ENCODE measurements around the gene TMEM256. TPM values are rescaled to one million over a fixed set of nuclear protein-coding genes. Genes with fewer than 3 reads are reported as not detected.

TMEM256 gene
- total and polyA plus RNA-seq, 2 of the 8 experiments (the other 6 are each of a cell fraction or from before 2014, with no cell fraction given) = 97.0 to 350 TPM

GRCh38 chr17:7429722-7430121, 25.8 kb upstream of the TMEM256 start:
- Histone ChIP-seq H4K20me1 (replicated peaks in 1 of 2; ENCODE audit: control insufficient read depth in 1 of 2, insufficient read depth in 2 of 2, low read length in 2 of 2) (peaks cover 0 to 3% of the 10 kb centered on the region in 2 experiments), H3K4ac (replicated peaks; ENCODE audit: insufficient read length, low read depth, low read length) (no peak overlapping the region), H2AFZ (ENCODE audit: low read length) (no peak overlapping the region), H3K9me3 (ENCODE audit: insufficient read depth in 2 of 2, low read depth in 1 of 2, low read length in 1 of 2) (no peaks in the 10 kb centered on the region), H3K4me3 (ENCODE audit: extremely low read depth in 1 of 4, insufficient read depth in 2 of 4, low read depth in 3 of 4, low read length in 4 of 4) (no peak overlapping the region), H2BK12ac (ENCODE audit: low read depth, low read length) (no peak overlapping the region), H3K9ac (replicated peaks in 1 of 4; ENCODE audit: extremely low read depth in 1 of 4, low read depth in 3 of 4, low read length in 3 of 4) (no peak overlapping the region), H3K79me1 (ENCODE audit: low read depth, low read length) (no peaks in the 10 kb centered on the region), H4K91ac (replicated peaks; ENCODE audit: insufficient read length, low read length) (no peak overlapping the region), H2BK120ac (replicated peaks; ENCODE audit: low read depth, low read length) (no peak overlapping the region), H3K14ac (ENCODE audit: insufficient read length) (no peak overlapping the region), H3K23ac (ENCODE audit: insufficient read length) (no peak overlapping the region), H2BK15ac (ENCODE audit: low read length) (no peak overlapping the region), H4K8ac (ENCODE audit: extremely low read depth, insufficient read depth, low read length) (no peak overlapping the region), H3K27me3 (replicated peaks in 1 of 4; ENCODE audit: control insufficient read depth in 3 of 4, extremely low read depth in 1 of 4, insufficient read depth in 3 of 4, low read length in 3 of 4) (no peaks in the 10 kb centered on the region; a peak in 1 of 7 replicates), H2AK5ac (ENCODE audit: low read depth, low read length) (no peak overlapping the region), H3K4me1 (replicated peaks in 1 of 4; ENCODE audit: control insufficient read depth in 3 of 4, insufficient read depth in 4 of 4, low read length in 3 of 4) (no peaks in the 10 kb centered on the region; a peak in 1 of 7 replicates), H3K56ac (replicated peaks; ENCODE audit: insufficient read length, low read depth, low read length) (no peak overlapping the region), H3K36me3 (ENCODE audit: control insufficient read depth in 2 of 4, insufficient read depth in 4 of 4, low read length in 3 of 4) (no peaks in the 10 kb centered on the region), H4K5ac (ENCODE audit: insufficient read length, low read depth, low read length) (no peak overlapping the region), H2BK20ac (ENCODE audit: low read length) (no peak overlapping the region), H2BK5ac (ENCODE audit: low read depth, low read length) (no peak overlapping the region), H3K23me2 (ENCODE audit: low read depth, low read length) (no peaks in the 10 kb centered on the region), H3K79me2 (ENCODE audit: control insufficient read depth in 1 of 2, insufficient read depth in 2 of 2, low read length in 2 of 2) (no peaks in the 10 kb centered on the region), H3K18ac (ENCODE audit: extremely low read depth, low read length) (no peak overlapping the region), H3K4me2 (ENCODE audit: insufficient read depth in 1 of 2, low read depth in 2 of 2, low read length in 2 of 2) (no peak overlapping the region), H3K27ac (ENCODE audit: low read depth, low read length) (no peak overlapping the region)
- POLR2A ChIA-PET (ENCODE audit: partially characterized antibody) = interaction anchor here (0.7 to 1.3 kb wide), 3 partner anchors 9 to 21 kb away, joined by 3 to 4 read pairs (median 4); partner anchors contain the start of gene FGF11
- CTCF ChIA-PET (ENCODE audit: partially characterized antibody) = interaction anchor here (0.7 to 1.0 kb wide), 2 partner anchors 81 to 258 kb away, joined by 3 read pairs; partner anchors contain the start of gene TP53
- TF ChIP-seq EZH2 (IDR thresholded peaks at IDR 0.05; ENCODE audit: low read depth, low read length, severe bottlenecking) (no peak), SAP30 (IDR thresholded peaks at IDR 0.05; ENCODE audit: insufficient read depth, insufficient replicate concordance, low read length) (no peak), POLR2AphosphoS5 (IDR thresholded peaks at IDR 0.05; ENCODE audit: low read depth, low read length) (no peak), CHD1 (IDR thresholded peaks at IDR 0.05; ENCODE audit: low read depth, low read length) (no peak), CHD2 (IDR thresholded peaks at IDR 0.05; ENCODE audit: low read length) (no peak), BACH1 (IDR thresholded peaks at IDR 0.05; ENCODE audit: low read length) (no peak), CEBPB (IDR thresholded peaks at IDR 0.05; ENCODE audit: low read depth, low read length) (no peak)
- no peak for DNase-seq (ENCODE audit: low read depth in 1 of 2, low spot score in 2 of 2)
- no peak for FAIRE-seq
- 89% methylated on average over 9 of the region's 10 CpGs; no CpG with 5 or more reads in 1 of the 2 experiments for WGBS, 2 experiments (ENCODE audit: extremely low coverage in 1 of 2, insufficient coverage in 1 of 2, insufficient read length in 1 of 2, insufficient replicate concordance in 2 of 2, low coverage in 1 of 2, low lambda C conversion rate in 2 of 2, missing lambda C conversion rate in 1 of 2)

All from H1 (cell line).